OCI-LY1 (cell line): Measurements from ENCODE around the gene HDHD5.

Experiments used
- EZH2 ChIP-seq: fragments of 200-600 bp; sonication (generic), shearing (Covaris generic); IDR thresholded peaks from 2 replicates; pipeline ENCODE4 v1.8.0; 2017; ENCODE audit warnings: borderline replicate concordance, mixed run types, mild to moderate bottlenecking, antibody characterized with exemption, low read length, moderate library complexity, mixed read lengths
- TF ChIP-seq, protein P1 (sequence below): fragments of 200-600 bp; sonication (generic), shearing (Covaris generic); IDR thresholded peaks from 2 replicates; pipeline ENCODE4 v1.5.1; 2017; ENCODE audit warnings: mild to moderate bottlenecking, antibody characterized with exemption, low read length, moderate library complexity, mixed read lengths

DNA sequence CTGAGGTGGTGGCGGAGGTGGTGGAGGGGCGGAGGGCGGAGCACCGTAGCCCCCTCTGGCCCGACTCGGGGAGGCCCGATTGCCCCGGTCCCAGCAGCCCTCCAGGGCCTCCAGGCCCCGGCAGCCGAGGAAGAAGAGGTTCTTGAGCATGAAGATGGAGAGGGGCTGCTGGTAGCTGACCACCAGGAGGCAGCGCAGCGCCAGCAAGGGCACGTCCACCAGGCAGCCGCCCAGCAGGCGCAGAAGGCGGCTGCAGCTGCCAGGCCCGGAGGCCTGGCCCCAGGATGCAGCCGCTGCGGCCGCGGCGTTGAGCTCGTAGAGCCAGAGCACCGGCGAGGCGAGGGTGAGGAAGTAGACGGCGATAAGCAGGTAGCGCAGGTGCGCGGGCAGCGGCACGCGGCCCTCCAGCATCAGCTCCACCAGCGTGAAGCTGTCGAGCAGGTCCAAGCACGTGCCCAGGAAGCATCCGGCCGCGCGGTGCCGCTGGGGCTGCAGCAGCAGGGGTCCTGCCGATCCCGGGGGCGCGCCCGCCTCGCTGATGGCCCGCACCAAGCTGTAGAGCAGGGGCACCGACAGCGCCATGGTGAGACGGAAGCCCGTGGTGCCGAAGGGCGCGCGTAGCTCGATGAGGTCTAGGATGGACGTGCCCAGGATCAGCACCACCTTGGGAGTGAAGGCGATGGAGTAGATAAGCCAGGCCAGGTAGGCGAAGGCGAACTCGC is 39.4 kb downstream of the HDHD5 start:
- TF ChIP-seq, protein P1, sequence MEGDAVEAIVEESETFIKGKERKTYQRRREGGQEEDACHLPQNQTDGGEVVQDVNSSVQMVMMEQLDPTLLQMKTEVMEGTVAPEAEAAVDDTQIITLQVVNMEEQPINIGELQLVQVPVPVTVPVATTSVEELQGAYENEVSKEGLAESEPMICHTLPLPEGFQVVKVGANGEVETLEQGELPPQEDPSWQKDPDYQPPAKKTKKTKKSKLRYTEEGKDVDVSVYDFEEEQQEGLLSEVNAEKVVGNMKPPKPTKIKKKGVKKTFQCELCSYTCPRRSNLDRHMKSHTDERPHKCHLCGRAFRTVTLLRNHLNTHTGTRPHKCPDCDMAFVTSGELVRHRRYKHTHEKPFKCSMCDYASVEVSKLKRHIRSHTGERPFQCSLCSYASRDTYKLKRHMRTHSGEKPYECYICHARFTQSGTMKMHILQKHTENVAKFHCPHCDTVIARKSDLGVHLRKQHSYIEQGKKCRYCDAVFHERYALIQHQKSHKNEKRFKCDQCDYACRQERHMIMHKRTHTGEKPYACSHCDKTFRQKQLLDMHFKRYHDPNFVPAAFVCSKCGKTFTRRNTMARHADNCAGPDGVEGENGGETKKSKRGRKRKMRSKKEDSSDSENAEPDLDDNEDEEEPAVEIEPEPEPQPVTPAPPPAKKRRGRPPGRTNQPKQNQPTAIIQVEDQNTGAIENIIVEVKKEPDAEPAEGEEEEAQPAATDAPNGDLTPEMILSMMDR = peak; percentile 31; the same call in 1 of the 2 replicates
- no peak for TF ChIP-seq EZH2
